ENCODE measurements around the gene TSPAN16. TPM values are rescaled to one million over a fixed set of nuclear protein-coding genes. Genes with fewer than 3 reads are reported as not detected.

TSPAN16 gene
- total RNA-seq, 1 donor from 2014 or later = not detected

DNA sequence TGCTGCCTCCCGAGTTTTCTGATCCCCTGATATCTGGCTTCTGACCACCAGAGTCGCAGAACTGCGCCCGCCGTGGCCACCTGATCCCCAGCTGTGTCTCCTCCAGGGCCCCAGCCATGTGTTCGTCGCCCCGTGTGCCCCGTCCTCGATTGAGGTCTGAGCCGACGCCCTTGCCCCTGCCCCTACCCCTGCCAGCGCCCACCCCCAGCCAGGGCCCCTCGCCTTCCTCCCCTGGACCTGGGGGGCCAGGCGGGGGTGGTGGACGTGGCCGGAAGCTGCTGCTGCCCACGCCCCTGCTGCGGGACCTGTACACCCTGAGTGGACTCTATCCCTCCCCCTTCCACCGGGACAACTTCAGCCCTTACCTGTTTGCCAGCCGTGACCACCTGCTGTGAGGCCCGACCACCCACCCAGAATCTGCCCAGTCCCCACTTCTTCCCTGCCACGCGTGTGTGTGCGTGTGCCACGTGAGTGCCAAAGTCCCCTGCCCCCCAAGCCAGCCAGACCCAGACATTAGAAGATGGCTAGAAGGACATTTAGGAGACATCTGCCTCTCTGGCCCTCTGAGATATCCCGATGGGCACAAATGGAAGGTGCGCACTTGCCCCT lies 68.4 kb downstream of the TSPAN16 start:
- intact Hi-C loops (cut with micrococcal nuclease) = no loop called here

GRCh38 chr19:11364935-11365334 lies 69.0 kb downstream of the TSPAN16 start:
- intact Hi-C loops (cut with micrococcal nuclease) = no loop called here

Other genes starting within 250 kb of the TSPAN16 start
- gene LDLR, start 206.7 kb upstream of the TSPAN16 start, total RNA-seq = 116 and 121 TPM in 2 replicates
- gene SPC24, start 140.4 kb upstream of the TSPAN16 start, total RNA-seq = 35.6 and 37.7 TPM in 2 replicates
- gene KANK2, start 98.6 kb upstream of the TSPAN16 start, total RNA-seq = 0.64 and 2.2 TPM in 2 replicates
- gene ANGPTL8, start 56.5 kb upstream of the TSPAN16 start, total RNA-seq = not detected in 2 replicates
- gene DOCK6, start 33.6 kb upstream of the TSPAN16 start, total RNA-seq = 0.27 and 0.66 TPM in 2 replicates
- gene RAB3D, start 43.5 kb downstream of the TSPAN16 start, total RNA-seq = 8.2 and 9.4 TPM in 2 replicates
- 38.6 and 41.9 TPM in 2 replicates for gene TMEM205, start 50.1 kb downstream of the TSPAN16 start, total RNA-seq
- gene CCDC159, start 50.4 kb downstream of the TSPAN16 start, total RNA-seq = 18.2 and 22.5 TPM in 2 replicates
- 2.5 and 2.6 TPM in 2 replicates for gene PLPPR2, start 59.3 kb downstream of the TSPAN16 start, total RNA-seq
- gene SWSAP1, start 78.5 kb downstream of the TSPAN16 start, total RNA-seq = 2.9 and 3.2 TPM in 2 replicates
- gene EPOR, start 88.2 kb downstream of the TSPAN16 start, total RNA-seq = 5.2 and 6.4 TPM in 2 replicates
- gene RGL3, start 123.2 kb downstream of the TSPAN16 start, total RNA-seq = not detected in 2 replicates
- not detected in 2 replicates for gene ODAD3, start 139.0 kb downstream of the TSPAN16 start, total RNA-seq
- 311 and 319 TPM in 2 replicates for gene PRKCSH, start 139.5 kb downstream of the TSPAN16 start, total RNA-seq
- gene ELAVL3, start 184.9 kb downstream of the TSPAN16 start, total RNA-seq = not detected in 2 replicates
- 18.2 and 20.0 TPM in 2 replicates for gene ZNF653, start 209.7 kb downstream of the TSPAN16 start, total RNA-seq
- gene ECSIT, start 233.0 kb downstream of the TSPAN16 start, total RNA-seq = 28.9 and 29.6 TPM in 2 replicates
- not detected in 2 replicates for gene CNN1, start 242.7 kb downstream of the TSPAN16 start, total RNA-seq

Measured in T-helper 1 cell treated with Interleukin-12 subunit alpha and Interleukin-12 subunit beta and Interleukin-4 antibody, amounts not matched to agents 30 ng/mL and 1 ng/mL, for 36 hours (primary cell).